GM12801 (cell line): ENCODE results near the gene SERPINA4.

Source experiments
- TF ChIP-seq, protein P1 (sequence below): IDR thresholded peaks from one replicate; pipeline ENCODE4 v1.5.1; 2011; ENCODE audit warnings: control low read depth; ENCODE audit not compliant: insufficient read length; ENCODE audit errors: extremely low read depth

SERPINA4 gene

DNA sequence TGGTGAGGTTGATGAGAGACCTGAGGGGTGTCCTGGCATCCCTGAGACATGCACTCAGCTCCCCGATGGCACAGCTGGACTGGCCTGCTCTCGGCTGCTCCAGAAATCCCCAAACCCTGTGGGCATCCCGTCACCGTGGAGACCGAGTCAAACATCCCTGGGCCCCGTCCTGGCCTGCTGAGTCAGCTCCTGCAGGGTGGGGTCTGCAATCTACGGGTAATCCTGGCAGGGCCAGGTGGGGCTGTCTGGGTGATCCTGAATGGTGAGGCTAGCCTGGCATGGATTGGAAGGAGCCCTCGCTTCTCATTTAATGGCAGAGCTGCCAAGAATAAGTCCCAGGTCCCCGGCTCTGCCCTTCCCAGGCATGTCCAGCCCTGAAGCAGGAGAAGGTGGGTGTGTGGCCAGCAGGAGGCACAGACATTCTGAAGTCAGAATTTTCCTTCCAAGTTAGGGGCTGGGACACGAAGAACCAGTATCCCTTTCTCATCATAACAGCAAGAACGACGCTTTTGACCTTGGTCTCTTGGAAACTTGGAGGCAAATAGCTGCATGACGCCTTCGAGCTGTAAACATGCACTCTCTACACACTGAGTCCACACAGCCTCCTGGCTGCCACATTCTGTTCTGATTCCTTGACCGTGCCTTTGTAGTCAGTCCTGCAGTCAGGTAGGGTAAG, 17.7 kb upstream of the SERPINA4 start:
- TF ChIP-seq, protein P1, sequence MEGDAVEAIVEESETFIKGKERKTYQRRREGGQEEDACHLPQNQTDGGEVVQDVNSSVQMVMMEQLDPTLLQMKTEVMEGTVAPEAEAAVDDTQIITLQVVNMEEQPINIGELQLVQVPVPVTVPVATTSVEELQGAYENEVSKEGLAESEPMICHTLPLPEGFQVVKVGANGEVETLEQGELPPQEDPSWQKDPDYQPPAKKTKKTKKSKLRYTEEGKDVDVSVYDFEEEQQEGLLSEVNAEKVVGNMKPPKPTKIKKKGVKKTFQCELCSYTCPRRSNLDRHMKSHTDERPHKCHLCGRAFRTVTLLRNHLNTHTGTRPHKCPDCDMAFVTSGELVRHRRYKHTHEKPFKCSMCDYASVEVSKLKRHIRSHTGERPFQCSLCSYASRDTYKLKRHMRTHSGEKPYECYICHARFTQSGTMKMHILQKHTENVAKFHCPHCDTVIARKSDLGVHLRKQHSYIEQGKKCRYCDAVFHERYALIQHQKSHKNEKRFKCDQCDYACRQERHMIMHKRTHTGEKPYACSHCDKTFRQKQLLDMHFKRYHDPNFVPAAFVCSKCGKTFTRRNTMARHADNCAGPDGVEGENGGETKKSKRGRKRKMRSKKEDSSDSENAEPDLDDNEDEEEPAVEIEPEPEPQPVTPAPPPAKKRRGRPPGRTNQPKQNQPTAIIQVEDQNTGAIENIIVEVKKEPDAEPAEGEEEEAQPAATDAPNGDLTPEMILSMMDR = no peak

DNA sequence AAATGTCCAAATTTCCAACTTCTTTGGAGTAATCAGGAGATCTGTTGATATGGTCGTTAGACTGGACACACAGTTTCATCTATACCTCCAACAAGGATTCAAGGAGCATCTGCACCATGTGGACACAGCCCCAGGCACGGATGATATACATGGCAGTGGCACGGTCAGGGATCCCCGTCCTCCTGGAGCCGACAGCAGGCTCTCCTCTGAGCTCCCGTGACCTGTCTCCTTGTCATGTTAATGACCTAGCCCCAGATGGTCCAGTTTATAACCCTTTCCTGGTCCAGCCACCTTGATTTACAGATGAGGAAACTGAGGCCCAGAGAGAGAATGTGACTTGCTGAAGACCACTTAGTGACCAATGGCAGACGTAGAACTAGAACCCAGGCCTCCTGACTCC, 16.5 kb upstream of the SERPINA4 start:
- TF ChIP-seq, protein P1 = no peak

DNA sequence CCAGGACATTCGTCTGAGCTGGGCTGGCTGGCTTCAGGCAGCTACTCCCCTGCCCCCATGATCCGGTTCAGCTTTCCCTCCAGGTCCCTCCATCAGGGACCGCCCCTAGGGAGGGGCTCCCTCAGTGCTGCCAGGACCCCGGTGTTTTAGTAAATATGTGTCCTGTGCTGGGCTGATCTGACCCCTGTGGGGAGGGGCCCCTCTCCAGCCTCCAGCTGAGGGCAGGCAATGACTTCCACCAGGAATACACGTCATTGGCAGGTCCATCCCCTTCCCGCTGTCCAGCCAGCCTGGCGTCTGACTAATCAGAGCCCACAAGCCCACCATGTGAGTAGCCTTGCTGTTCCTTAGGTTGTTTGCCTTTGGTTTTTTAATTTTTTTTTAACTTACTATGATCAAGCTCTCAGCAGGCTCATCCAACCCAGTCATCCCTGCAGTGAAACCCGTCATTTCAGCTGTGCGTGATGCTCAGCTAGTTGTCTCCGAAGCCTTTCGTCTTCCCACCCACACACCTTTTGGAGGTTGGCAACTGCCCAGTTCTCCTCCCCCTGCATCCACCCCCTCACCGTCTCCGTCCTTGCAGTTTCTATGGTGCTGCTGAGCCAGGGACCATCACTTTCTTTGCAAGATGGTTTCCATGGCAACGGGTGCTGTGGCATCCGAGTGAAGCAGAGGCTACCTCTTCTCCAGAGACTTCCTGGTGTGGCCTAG, 16.0 kb upstream of the SERPINA4 start:
- TF ChIP-seq, protein P1 = no peak

DNA sequence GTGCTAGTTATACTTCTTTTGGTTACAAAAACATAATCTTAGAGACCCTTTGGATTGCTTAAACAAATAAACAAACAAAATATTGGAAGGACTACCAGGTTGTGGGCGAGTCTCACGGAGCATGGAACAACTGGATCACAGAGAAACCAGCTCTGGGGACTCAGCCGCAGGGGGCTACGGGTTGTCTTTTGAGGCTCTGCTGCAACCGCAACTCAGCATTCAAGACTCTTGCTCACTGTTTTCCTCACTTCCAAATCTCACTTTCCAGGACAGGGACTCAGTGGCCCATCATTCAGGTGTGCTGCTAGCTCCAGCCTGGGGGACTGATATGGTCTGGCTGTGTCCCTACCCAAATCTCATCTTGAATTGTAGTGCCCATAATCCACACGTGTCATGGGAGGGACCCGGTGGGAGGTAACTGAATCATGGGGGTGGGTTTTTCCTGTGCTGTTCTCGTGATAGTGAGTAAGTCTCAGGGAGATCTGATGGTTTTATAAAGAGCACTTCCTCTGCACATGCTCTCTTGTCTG, 14.0 kb upstream of the SERPINA4 start:
- TF ChIP-seq, protein P1 = no peak

DNA sequence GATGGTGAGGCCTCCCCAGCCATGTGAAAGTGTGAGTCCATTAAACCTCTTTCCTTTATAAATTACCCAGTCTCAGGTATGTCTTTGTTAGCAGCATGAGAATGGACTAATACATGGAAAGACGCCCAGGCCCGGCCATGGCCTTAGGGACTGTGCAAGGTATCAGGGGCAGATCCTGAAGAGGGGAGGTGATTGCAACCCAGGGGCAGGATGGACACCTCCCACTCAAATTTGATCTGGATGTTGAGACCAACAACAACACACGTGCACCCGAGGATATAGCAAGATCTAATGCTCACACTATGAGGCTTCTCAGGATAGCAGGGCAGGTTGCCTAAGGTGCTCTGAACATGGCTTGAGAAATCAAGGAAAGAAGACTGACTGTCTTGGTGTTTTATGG, 13.5 kb upstream of the SERPINA4 start:
- TF ChIP-seq, protein P1 = no peak

DNA sequence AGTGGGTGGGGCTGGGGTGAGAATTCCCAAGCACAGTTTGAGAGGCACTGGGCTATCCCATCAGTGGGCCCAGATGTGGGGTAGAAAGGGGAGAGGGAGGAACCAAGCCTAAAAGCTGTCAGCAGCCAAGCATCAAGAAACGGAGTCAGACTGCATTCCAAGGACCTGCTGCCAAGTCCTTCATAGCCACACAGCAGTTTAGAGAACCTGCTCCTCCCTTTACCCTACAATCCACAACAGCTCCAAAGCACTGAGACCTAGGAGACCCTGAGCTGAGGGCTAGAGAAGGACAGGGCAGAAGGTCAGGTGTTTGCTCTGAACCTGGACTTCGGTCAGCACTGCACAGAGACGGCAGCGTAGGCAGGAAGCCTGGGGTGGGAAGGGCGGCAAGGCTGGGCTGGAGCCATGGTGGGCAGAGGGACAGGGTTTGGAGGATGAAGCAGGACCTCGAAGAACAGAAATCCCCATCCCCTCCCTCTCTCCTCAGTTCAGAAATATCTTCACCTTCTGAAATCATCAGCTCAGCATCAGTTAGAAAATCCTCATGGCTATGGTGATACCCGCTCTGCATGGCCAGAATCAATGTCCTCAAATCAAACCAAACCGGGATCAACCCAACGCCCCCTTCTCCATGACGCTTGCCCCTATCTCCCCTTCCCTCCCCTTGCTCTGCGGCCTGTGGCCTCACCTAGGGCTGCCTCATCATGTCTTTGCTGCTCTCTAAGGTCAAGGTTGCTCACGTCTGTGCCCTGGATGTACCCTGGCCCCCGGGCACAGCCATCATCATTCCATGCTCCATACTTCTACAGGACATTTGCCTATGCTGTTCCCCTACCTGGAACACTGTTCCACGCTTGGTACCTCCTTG, 12.9 kb upstream of the SERPINA4 start:
- TF ChIP-seq, protein P1 = no peak
